Uterus (tissue), 4 donors: ENCODE measurements around the gene ZNF335. TPM values are rescaled to one million over a fixed set of nuclear protein-coding genes. Genes with fewer than 3 reads are reported as not detected.
"Not testable (repeated sequence)": the region's sequence is repeated elsewhere in the genome, so short reads cannot be mapped to it uniquely, and the experiment has no call there.

Experiments
- DNase-seq, 2 donors: peaks; one replicate each; pipeline ENCODE4 v3.0.0-alpha.2; 2019 to 2020
- H3K27ac ChIP-seq, 2 donors: fragments of 200-600 bp; sonication (generic); 1 replicate in 1 of 2; 2 replicates in 1 of 2; pipeline ENCODE4 v1.5.1; 2016 to 2018
- H3K27me3 ChIP-seq, 2 donors: fragments of 200-600 bp; sonication (generic); one replicate each; pipeline ENCODE4 v1.5.1; 2018 to 2019; ENCODE audit warnings: control low read depth in 1 of 2
- H3K36me3 ChIP-seq, 2 donors: fragments of 200-600 bp; sonication (generic); one replicate each; pipeline ENCODE4 v1.5.1; 2019; ENCODE audit warnings: control low read depth in 1 of 2
- H3K4me1 ChIP-seq, 2 donors: fragments of 200-600 bp; sonication (generic); one replicate each; pipeline ENCODE4 v1.5.1; 2018 to 2019; ENCODE audit warnings: control low read depth in 1 of 2
- H3K4me3 ChIP-seq, 2 donors: fragments of 200-600 bp; sonication (generic); 1 replicate in 1 of 2; 2 replicates in 1 of 2; pipeline ENCODE4 v1.5.1; 2018 to 2019; ENCODE audit warnings: mild to moderate bottlenecking in 1 of 2
- H3K9me3 ChIP-seq, 2 donors: fragments of 200-600 bp; sonication (generic); one replicate each; pipeline ENCODE4 v1.5.1; 2019; ENCODE audit warnings: control low read depth in 1 of 2
- POLR2A ChIP-seq, 2 donors: fragments of 450-650 bp; IDR thresholded peaks; one replicate each; pipeline ENCODE4 v1.6.1; 2016; ENCODE audit warnings: antibody characterized with exemption in 2 of 2, mild to moderate bottlenecking in 1 of 2, moderate library complexity in 1 of 2
- intact Hi-C: fragments of 100-400 bp; cut with DNase I; formaldehyde crosslinking; loops from one replicate; pipeline ENCODE4 v1.15.1; 2023; ENCODE audit warnings: low total_unique reads
- total RNA-seq, 4 donors: library from RNA; depleted of rRNA in 3 of 4; stranded (reverse); fragments of >200 nt in 3 of 4; gene quantifications; one replicate each; pipeline versions ENCODE4 v1.1.0 to v1.2.4, GENCODE V29; 2014 to 2023
- TF ChIP-seq, protein P1 (sequence below), 4 experiments: fragments of 200-600 bp in 2 of 4; fragments of 450-650 bp in 2 of 4; sonication (generic) in 2 of 4; IDR thresholded peaks; one replicate each; pipeline ENCODE4 v1.5.1; 2016 to 2019; ENCODE audit warnings: antibody characterized with exemption in 4 of 4, mild to moderate bottlenecking in 2 of 4, moderate library complexity in 1 of 4
- donor health status: DM: yes; HTN: yes; CAD: no.

ZNF335 gene
- total RNA-seq, 4 donors from 2014 or later = 14.9 to 40.0 (median 29.0) TPM

DNA sequence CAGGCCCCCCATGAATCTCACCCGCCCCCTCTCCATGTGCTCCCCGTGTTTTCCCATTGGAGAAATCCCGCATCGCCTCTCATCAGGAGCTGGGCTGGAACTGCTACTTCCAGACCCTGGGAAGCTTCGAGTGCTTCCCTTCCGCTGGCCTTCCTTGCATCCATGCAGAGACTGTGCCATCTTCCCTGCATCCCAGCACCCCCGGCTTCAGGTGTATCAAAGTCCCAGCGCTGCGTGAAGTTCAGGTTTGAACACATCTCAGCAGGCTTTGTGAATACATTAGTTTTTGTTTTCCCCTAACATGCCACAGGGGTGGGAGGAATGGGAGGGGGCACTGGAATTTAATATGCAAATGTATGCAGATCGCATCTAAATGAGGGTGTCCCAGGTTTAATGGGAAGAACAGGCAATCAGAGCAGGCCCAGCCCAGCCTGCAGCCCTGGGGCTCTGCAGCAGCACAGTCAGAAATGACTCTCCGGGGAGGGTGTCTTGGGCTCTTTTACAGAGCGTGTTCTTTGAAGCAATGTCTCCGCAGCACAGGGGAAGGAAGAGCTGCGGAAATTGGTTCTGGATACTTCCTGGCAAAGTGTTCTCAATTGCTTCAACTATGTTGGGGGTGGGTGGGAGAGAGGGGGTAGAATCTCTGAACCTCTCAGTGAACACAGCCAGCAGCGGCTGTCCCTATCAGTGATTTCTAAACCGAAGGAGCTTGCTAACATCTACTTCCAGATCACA lies 28.4 kb upstream of the ZNF335 start:
- no peak for DNase-seq
- H3K4me3 ChIP-seq = no peak overlapping the region
- peaks cover 0 to 3% of the 10 kb centered on the region in 2 donors for H3K27me3 ChIP-seq
- no peak for TF ChIP-seq POLR2A (IDR thresholded peaks at IDR 0.05)
- TF ChIP-seq, protein P1, sequence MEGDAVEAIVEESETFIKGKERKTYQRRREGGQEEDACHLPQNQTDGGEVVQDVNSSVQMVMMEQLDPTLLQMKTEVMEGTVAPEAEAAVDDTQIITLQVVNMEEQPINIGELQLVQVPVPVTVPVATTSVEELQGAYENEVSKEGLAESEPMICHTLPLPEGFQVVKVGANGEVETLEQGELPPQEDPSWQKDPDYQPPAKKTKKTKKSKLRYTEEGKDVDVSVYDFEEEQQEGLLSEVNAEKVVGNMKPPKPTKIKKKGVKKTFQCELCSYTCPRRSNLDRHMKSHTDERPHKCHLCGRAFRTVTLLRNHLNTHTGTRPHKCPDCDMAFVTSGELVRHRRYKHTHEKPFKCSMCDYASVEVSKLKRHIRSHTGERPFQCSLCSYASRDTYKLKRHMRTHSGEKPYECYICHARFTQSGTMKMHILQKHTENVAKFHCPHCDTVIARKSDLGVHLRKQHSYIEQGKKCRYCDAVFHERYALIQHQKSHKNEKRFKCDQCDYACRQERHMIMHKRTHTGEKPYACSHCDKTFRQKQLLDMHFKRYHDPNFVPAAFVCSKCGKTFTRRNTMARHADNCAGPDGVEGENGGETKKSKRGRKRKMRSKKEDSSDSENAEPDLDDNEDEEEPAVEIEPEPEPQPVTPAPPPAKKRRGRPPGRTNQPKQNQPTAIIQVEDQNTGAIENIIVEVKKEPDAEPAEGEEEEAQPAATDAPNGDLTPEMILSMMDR (IDR thresholded peaks at IDR 0.05) = no peak
- no peaks in the 10 kb centered on the region for H3K9me3 ChIP-seq
- H3K27ac ChIP-seq = no peak overlapping the region
- no peaks in the 10 kb centered on the region for H3K4me1 ChIP-seq
- intact Hi-C loops = no loop called here
- H3K36me3 ChIP-seq = no peaks in the 10 kb centered on the region

DNA sequence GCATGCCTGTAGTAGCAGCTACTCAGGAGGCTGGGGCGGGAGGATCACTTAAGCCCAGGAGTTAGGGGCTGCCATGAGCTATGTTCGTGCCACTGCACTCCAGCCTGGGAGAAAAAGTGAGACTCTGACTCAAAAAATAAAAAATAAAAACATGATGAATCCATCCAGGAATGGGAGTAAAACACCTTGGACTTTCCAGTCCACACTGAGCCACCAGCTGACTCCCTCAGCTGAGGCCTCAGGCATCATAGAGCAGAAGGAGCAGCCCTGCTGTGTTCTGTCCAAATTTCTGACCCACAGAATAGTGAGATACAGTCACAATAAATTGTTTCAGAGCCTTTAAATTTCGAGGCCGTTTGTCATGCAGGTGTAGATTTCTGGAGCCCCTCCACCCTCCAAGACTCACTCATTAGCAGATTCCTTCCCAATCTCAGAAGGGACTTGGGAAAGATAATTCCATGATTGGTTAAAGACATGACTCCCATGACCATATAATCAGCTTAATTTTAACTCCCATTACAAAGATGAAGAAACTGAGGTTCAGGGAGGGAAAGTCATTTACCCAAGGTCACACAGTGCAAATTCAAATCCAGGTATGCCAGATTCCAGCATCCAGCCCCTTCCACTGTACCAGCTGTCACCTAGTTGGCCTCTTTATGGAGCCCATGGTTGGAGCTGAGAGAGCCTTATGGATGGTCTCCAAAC lies 27.7 kb upstream of the ZNF335 start:
- no peak for TF ChIP-seq POLR2A (IDR thresholded peaks at IDR 0.05)
- Histone ChIP-seq H3K27me3 (peaks cover 0 to 3% of the 10 kb centered on the region in 2 donors), H3K4me3 (no peak overlapping the region), H3K27ac (no peak overlapping the region), H3K4me1 (no peaks in the 10 kb centered on the region), H3K9me3 (no peaks in the 10 kb centered on the region), H3K36me3 (no peaks in the 10 kb centered on the region)
- intact Hi-C loops = no loop called here
- no peak for DNase-seq

DNA sequence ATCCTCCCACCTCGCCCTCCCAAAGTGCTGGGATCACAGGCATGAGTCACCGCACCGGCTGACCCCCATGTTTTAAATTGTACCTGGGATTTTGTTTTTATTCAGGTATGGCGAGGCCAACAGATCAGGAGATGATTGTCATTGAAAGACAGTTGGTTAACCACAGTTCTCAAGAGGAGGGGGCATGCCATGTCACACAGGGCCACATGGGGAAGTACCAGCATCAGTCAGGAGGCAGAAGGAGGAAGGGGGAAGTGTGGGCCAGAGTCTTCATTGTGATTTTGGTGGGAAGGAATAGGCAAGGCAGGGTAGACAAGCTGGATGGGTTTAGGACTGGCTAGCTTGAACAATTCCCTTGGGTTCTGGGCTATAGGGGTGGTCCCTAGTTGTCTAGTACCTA lies 26.8 kb upstream of the ZNF335 start:
- intact Hi-C loops = no loop called here
- H3K36me3 ChIP-seq = no peaks in the 10 kb centered on the region
- no peaks in the 10 kb centered on the region for H3K9me3 ChIP-seq
- no peak overlapping the region for H3K4me3 ChIP-seq
- TF ChIP-seq, protein P1 (IDR thresholded peaks at IDR 0.05) = no peak
- no peak for TF ChIP-seq POLR2A (IDR thresholded peaks at IDR 0.05)
- no peaks in the 10 kb centered on the region for H3K4me1 ChIP-seq
- no peak for DNase-seq
- no peak overlapping the region for H3K27ac ChIP-seq
- peaks cover 0 to 3% of the 10 kb centered on the region in 2 donors for H3K27me3 ChIP-seq

DNA sequence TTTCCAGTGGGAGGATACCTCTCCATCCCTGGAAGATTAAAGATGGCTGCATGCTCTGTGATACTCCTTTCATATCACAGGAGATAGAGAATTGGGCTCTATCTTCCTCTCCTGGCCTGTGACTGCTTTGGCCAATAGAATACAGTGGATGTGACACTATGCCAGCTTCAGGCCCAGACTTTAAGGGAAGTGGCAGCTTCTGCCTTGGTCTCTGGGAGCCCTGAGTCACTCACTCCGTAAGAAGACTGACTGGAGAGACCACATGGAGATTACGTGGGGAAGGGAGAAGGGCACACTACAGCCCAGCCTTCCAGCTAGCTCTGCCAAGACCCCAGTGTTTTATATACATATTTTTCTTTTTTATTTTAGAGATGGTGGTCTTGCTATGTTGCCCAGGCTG lies 26.3 kb upstream of the ZNF335 start:
- no peak for DNase-seq
- peaks cover 0 to 3% of the 10 kb centered on the region in 2 donors for H3K27me3 ChIP-seq
- H3K27ac ChIP-seq = no peak overlapping the region
- H3K4me3 ChIP-seq = no peak overlapping the region
- intact Hi-C loops = no loop called here
- no peaks in the 10 kb centered on the region for H3K9me3 ChIP-seq
- TF ChIP-seq, protein P1 (IDR thresholded peaks at IDR 0.05) = no peak
- no peak for TF ChIP-seq POLR2A (IDR thresholded peaks at IDR 0.05)
- no peaks in the 10 kb centered on the region for H3K4me1 ChIP-seq
- no peaks in the 10 kb centered on the region for H3K36me3 ChIP-seq

DNA sequence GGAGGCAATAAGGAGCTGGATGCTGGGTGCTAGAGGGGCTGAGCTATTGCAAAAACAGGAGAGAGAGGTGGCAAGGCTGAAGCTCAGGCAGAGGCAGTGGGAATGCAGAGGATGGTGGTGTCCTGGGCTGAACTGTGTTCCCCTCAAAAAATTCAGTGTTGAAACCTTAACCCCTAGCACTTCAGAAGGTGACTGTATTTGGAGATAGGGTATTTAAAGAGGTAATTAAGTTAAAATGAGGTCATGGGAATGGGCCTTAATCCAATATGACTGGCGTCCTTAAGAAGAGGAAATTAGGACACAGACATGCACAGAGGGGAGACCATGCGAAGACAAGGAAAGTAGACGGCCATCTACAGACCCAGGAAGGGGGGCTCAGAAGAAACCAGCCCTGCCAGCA lies 25.2 kb upstream of the ZNF335 start:
- no peak overlapping the region for H3K4me3 ChIP-seq
- H3K27ac ChIP-seq = no peak overlapping the region
- no peaks in the 10 kb centered on the region for H3K9me3 ChIP-seq
- no peak for TF ChIP-seq POLR2A (IDR thresholded peaks at IDR 0.05)
- TF ChIP-seq, protein P1 (IDR thresholded peaks at IDR 0.05) = no peak
- H3K27me3 ChIP-seq = peaks cover 0 to 3% of the 10 kb centered on the region in 2 donors
- no peaks in the 10 kb centered on the region for H3K36me3 ChIP-seq
- DNase-seq = no peak
- H3K4me1 ChIP-seq = no peaks in the 10 kb centered on the region
- intact Hi-C loops = no loop called here

DNA sequence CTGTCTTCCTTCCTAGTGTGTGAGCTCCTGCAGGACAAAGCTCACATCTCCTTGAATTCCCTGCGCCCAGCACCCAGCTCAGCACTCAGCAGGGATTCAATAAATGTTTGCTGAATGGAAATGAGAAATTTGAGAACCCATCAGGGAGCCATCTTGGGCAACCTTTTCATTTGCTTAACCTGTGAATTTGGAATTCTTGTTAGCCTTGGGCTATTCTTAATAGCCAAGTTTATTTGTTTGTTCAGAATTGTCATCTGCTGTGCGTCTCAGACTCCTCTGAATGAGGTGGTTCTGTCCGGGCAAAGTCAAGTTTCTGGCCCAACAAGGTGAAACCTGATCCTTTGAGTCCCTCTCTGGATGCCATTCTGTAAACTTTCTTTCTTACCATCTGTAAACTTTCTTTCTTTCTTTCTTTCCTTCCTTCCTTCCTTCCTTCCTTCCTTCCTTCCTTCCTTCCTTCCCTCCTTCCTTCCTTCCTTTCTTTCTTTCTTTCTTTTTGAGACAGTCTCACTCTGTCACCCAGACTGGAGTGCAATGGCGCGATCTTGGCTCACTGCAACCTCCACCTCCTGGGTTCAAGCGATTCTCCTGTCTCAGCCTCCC lies 23.6 kb upstream of the ZNF335 start:
- H3K36me3 ChIP-seq, H3K4me1 ChIP-seq, H3K27me3 ChIP-seq, intact Hi-C loops, DNase-seq, H3K27ac ChIP-seq, H3K4me3 ChIP-seq, H3K9me3 ChIP-seq: not testable (repeated sequence)
